ENCODE results near the gene NAIF1. TPM values are rescaled to one million over a fixed set of nuclear protein-coding genes. Genes with fewer than 3 reads are reported as not detected.

NAIF1 gene
- total RNA-seq, 1 experiment from 2014 or later = 12.4 TPM

- H3K27me3 Mint-ChIP-seq (ENCODE audit: low read depth) = no peaks in the 10 kb centered on the region
- no peak for ATAC-seq
- peak overlapping the region; percentile 99 for H3K27ac Mint-ChIP-seq
These were observed 32.3 kb upstream of the NAIF1 start for GRCh38 chr9:128099231-128099931.

GRCh38 chr9:128098297-128099230, 31.4 kb upstream of the NAIF1 start:
- CTCF ChIA-PET = interaction anchor here (0.6 to 7.2 kb wide), 14 partner anchors 11 to 356 kb away, joined by 3 to 73 read pairs (median 4); no protein-coding TSS in a partner anchor
- Mint-ChIP-seq H3K36me3 (peaks cover 21% of the 10 kb centered on the region), H3K27ac (peak overlapping the region; percentile 99), H3K27me3 (ENCODE audit: low read depth) (no peaks in the 10 kb centered on the region), H3K4me1 (peaks cover 58% of the 10 kb centered on the region), H3K9me3 (no peaks in the 10 kb centered on the region), H3K4me3 (peak overlapping the region; percentile 84)
- DNase-seq (ENCODE audit: low spot score) (peak; percentile 93), ATAC-seq (peak; percentile 92)
- POLR2A ChIA-PET = interaction anchor here (0.7 to 1.4 kb wide), 5 partner anchors 11 to 170 kb away, joined by 3 to 7 read pairs (median 3); partner anchors contain the start of genes NAIF1 and SLC25A25
- TF ChIP-seq TEAD4 (CRISPR knock-in tag; IDR thresholded peaks at IDR 0.05) (peak; percentile 31; the same call in 1 of the 2 replicates), SMAD3 (CRISPR knock-in tag; IDR thresholded peaks at IDR 0.05; ENCODE audit: borderline replicate concordance) (no peak), USF1 (CRISPR knock-in tag; IDR thresholded peaks at IDR 0.05) (peak; percentile 22; the same call in 1 of the 2 replicates), KAT7 (CRISPR knock-in tag; IDR thresholded peaks at IDR 0.05; ENCODE audit: borderline replicate concordance) (no peak), CREB1 (CRISPR knock-in tag; IDR thresholded peaks at IDR 0.05) (no peak), NFYB (CRISPR knock-in tag; conservative IDR thresholded peaks at IDR 0.05; ENCODE audit: low read depth) (peak; percentile 53), MAX (CRISPR knock-in tag; IDR thresholded peaks at IDR 0.05) (peak; percentile 86)

More at GRCh38 chr9:128099231-128099931, 32.3 kb upstream of the NAIF1 start:
- Mint-ChIP-seq H3K4me3 (peak overlapping the region; percentile 84), H3K36me3 (peaks cover 28% of the 10 kb centered on the region), H3K9me3 (no peaks in the 10 kb centered on the region), H3K4me1 (peaks cover 54% of the 10 kb centered on the region)
- no peak for DNase-seq (ENCODE audit: low spot score)
- ChIA-PET POLR2A (interaction anchor here (0.6 to 1.1 kb wide), 2 partner anchors 8 to 148 kb away, joined by 3 read pairs; no protein-coding TSS in a partner anchor), CTCF (interaction anchor here (0.9 to 7.2 kb wide), 6 partner anchors 18 to 155 kb away, joined by 3 to 73 read pairs (median 4); no protein-coding TSS in a partner anchor)
- TF ChIP-seq ARID4B (CRISPR knock-in tag; IDR thresholded peaks at IDR 0.05; ENCODE audit: borderline replicate concordance) (no peak), CREB1 (CRISPR knock-in tag; IDR thresholded peaks at IDR 0.05) (no peak), EMX1 (CRISPR knock-in tag; IDR thresholded peaks at IDR 0.05) (no peak), JUN (CRISPR knock-in tag; IDR thresholded peaks at IDR 0.05) (no peak), CREM (CRISPR knock-in tag; IDR thresholded peaks at IDR 0.05) (no peak), MAX (CRISPR knock-in tag; IDR thresholded peaks at IDR 0.05) (no peak), NR3C1 (CRISPR knock-in tag; conservative IDR thresholded peaks at IDR 0.05; ENCODE audit: low read depth) (no peak), MYBL2 (CRISPR knock-in tag; IDR thresholded peaks at IDR 0.05) (no peak), ZBTB43 (CRISPR knock-in tag; IDR thresholded peaks at IDR 0.05) (no peak), USF2 (CRISPR knock-in tag; IDR thresholded peaks at IDR 0.05) (no peak)
